ENCODE results near the gene ZNF385C.

- TF ChIP-seq CTCF (IDR thresholded peaks at IDR 0.05), result no peak
- TF ChIP-seq ESRRA (IDR thresholded peaks at IDR 0.05; ENCODE audit: borderline replicate concordance, low read length), result no peak
- no peak for TF ChIP-seq EP300 (IDR thresholded peaks at IDR 0.05)
Measured at GRCh38 chr17:42112552-42113176, 14.4 kb upstream of the ZNF385C start, which contains the start of gene DHX58.
